ENCODE data around the gene PANK4. TPM values are rescaled to one million over a fixed set of nuclear protein-coding genes. Genes with fewer than 3 reads are reported as not detected.

The PANK4 gene
- total RNA-seq, 1 experiment from 2014 or later, result 27.0 TPM

DNA sequence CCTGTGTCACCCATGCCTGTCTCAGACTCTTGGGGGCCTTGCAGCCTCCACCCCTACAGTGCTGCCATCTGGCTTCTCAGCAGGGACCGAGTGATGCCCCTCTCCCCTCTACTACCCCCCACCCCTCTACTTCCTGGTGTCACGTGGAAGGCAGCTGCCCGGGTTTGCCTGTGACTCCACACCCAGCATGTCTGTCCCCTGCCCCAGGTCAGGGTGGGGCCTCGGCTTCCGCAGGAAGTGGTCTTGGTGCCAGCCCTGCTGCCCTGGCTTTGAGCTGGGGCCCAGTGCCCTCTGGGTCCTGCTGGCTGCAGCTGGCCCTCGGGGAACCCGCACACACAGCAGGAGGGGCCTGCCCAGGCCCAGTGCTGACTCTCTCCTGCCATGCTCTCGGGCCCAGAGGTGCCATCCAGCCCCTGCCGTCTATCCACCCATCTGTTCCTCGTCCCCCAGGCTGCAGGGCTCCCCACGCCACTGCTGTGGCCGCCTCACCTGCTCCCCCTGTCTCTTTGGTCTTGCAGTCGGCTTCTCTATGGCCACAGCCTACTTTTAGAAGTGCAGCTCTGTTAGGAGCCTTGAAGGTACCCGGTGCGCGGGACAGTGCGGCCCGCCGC, 26.3 kb downstream of the PANK4 start:
- ChIA-PET POLR2A (no interaction called here), CTCF (no interaction called here)
- no TSS peak for BruUV-seq (replicated peaks)
- DNase-seq, result no peak
- Mint-ChIP-seq H3K27ac (ENCODE audit: unreplicated experiment) (no peak overlapping the region), H3K4me3 (ENCODE audit: unreplicated experiment) (no peak overlapping the region), H3K4me1 (ENCODE audit: low read depth, unreplicated experiment) (no peaks in the 10 kb centered on the region), H3K9me3 (ENCODE audit: unreplicated experiment) (no peaks in the 10 kb centered on the region), H3K27me3 (ENCODE audit: insufficient read depth, unreplicated experiment) (no peaks in the 10 kb centered on the region), H3K36me3 (ENCODE audit: insufficient read depth, unreplicated experiment) (no peaks in the 10 kb centered on the region)
- Histone ChIP-seq H3K4me1 (no peaks in the 10 kb centered on the region), H3K9me3 (no peaks in the 10 kb centered on the region), H3K4me3 (ENCODE audit: low read depth, low read length) (no peak overlapping the region), H3K36me3 (ENCODE audit: control insufficient read depth, insufficient read depth, low read length) (no peaks in the 10 kb centered on the region), H3K27me3 (replicated peaks; ENCODE audit: control insufficient read depth, insufficient read depth, low read length) (no peaks in the 10 kb centered on the region)
- intact Hi-C loops (cut with micrococcal nuclease; ENCODE audit: unreplicated experiment), result no loop called here
- TF ChIP-seq, protein P1, sequence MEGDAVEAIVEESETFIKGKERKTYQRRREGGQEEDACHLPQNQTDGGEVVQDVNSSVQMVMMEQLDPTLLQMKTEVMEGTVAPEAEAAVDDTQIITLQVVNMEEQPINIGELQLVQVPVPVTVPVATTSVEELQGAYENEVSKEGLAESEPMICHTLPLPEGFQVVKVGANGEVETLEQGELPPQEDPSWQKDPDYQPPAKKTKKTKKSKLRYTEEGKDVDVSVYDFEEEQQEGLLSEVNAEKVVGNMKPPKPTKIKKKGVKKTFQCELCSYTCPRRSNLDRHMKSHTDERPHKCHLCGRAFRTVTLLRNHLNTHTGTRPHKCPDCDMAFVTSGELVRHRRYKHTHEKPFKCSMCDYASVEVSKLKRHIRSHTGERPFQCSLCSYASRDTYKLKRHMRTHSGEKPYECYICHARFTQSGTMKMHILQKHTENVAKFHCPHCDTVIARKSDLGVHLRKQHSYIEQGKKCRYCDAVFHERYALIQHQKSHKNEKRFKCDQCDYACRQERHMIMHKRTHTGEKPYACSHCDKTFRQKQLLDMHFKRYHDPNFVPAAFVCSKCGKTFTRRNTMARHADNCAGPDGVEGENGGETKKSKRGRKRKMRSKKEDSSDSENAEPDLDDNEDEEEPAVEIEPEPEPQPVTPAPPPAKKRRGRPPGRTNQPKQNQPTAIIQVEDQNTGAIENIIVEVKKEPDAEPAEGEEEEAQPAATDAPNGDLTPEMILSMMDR (IDR thresholded peaks at IDR 0.05; ENCODE audit: insufficient read depth in 1 of 2, low read depth in 1 of 2, low read length in 1 of 2, severe bottlenecking in 1 of 2, unreplicated experiment in 1 of 2), result no peak

DNA sequence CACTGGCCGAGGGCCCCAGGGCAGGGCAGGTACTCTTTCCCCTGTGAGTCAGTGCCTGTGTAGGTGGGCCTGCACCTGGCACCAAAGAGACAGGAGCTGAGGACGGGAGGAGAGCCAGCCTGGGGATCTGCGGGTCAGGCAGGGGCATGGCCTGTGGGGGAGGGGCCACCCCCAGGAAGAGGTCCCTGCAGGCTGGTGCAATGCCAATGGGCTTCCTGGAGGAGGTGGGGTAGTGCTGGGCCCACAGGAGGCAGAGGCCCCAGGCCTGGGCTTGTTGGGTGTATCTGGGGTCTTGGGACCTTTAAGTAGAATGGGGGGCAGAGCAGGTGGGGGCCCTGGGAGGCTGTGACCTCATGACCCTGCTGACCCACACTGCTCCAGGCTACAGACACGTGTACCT, 27.1 kb downstream of the PANK4 start:
- peaks cover 7% of the 10 kb centered on the region for H3K4me1 ChIP-seq
- no peaks in the 10 kb centered on the region for H3K36me3 ChIP-seq (ENCODE audit: control insufficient read depth, insufficient read depth, low read length)
- no peaks in the 10 kb centered on the region for H3K9me3 ChIP-seq
- ChIA-PET CTCF (no interaction called here), POLR2A (no interaction called here)
- Mint-ChIP-seq H3K4me1 (ENCODE audit: low read depth, unreplicated experiment) (peaks cover 1% of the 10 kb centered on the region), H3K4me3 (ENCODE audit: unreplicated experiment) (no peak overlapping the region), H3K27me3 (ENCODE audit: insufficient read depth, unreplicated experiment) (no peaks in the 10 kb centered on the region), H3K27ac (ENCODE audit: unreplicated experiment) (no peak overlapping the region), H3K9me3 (ENCODE audit: unreplicated experiment) (no peaks in the 10 kb centered on the region), H3K36me3 (ENCODE audit: insufficient read depth, unreplicated experiment) (no peaks in the 10 kb centered on the region)
- no peak overlapping the region for H3K4me3 ChIP-seq (ENCODE audit: low read depth, low read length)
- H3K27me3 ChIP-seq (replicated peaks; ENCODE audit: control insufficient read depth, insufficient read depth, low read length), result no peaks in the 10 kb centered on the region
- DNase-seq, result no peak
- intact Hi-C loops (cut with micrococcal nuclease; ENCODE audit: unreplicated experiment), result no loop called here
- TF ChIP-seq, protein P1 (IDR thresholded peaks at IDR 0.05; ENCODE audit: insufficient read depth in 1 of 2, low read depth in 1 of 2, low read length in 1 of 2, severe bottlenecking in 1 of 2, unreplicated experiment in 1 of 2), result no peak
- BruUV-seq (replicated peaks), result no TSS peak

DNA sequence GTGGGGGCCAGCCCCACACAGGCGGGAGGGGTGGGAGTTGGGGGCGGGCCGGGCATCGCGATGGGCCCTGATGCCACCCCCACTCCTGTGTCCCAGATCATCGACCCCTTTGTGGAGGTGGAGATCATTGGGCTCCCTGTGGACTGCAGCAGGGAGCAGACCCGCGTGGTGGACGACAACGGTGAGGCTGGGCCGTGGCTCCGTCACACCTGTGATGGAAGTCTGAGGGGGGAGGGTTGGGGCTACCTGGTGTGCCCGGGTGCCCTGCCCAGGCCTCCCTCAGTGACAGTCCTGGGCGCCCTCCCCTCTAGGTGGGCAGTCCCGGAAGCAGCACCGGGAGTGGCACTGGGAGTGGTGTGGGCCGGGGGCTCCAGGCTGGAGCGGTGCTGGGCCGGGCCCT, 27.7 kb downstream of the PANK4 start:
- CTCF ChIA-PET, result no interaction called here
- no peaks in the 10 kb centered on the region for H3K9me3 Mint-ChIP-seq (ENCODE audit: unreplicated experiment)
- H3K4me1 Mint-ChIP-seq (ENCODE audit: low read depth, unreplicated experiment), result peaks cover 7% of the 10 kb centered on the region
- no peaks in the 10 kb centered on the region for H3K36me3 ChIP-seq (ENCODE audit: control insufficient read depth, insufficient read depth, low read length)
- H3K27me3 Mint-ChIP-seq (ENCODE audit: insufficient read depth, unreplicated experiment), result no peaks in the 10 kb centered on the region
- POLR2A ChIA-PET, result no interaction called here
- no peaks in the 10 kb centered on the region for H3K27me3 ChIP-seq (replicated peaks; ENCODE audit: control insufficient read depth, insufficient read depth, low read length)
- no peaks in the 10 kb centered on the region for H3K9me3 ChIP-seq
- BruUV-seq (replicated peaks), result no TSS peak
- no peak overlapping the region for H3K4me3 Mint-ChIP-seq (ENCODE audit: unreplicated experiment)
- TF ChIP-seq, protein P1 (IDR thresholded peaks at IDR 0.05; ENCODE audit: insufficient read depth in 1 of 2, low read depth in 1 of 2, low read length in 1 of 2, severe bottlenecking in 1 of 2, unreplicated experiment in 1 of 2), result no peak
- no peak overlapping the region for H3K27ac Mint-ChIP-seq (ENCODE audit: unreplicated experiment)
- intact Hi-C loops (cut with micrococcal nuclease; ENCODE audit: unreplicated experiment), result no loop called here
- no peak for DNase-seq
- no peak overlapping the region for H3K4me3 ChIP-seq (ENCODE audit: low read depth, low read length)
- peaks cover 12% of the 10 kb centered on the region for H3K4me1 ChIP-seq
- H3K36me3 Mint-ChIP-seq (ENCODE audit: insufficient read depth, unreplicated experiment), result no peaks in the 10 kb centered on the region
